Skin epidermis (tissue), 12 donors: ENCODE data around the gene SASH1.

Experiments
- H3K27ac ChIP-seq, 21 experiments: fragments of 200-600 bp; sonication (generic) in 11 of 21; one replicate each; pipeline ENCODE4 v1.5.0; 2020; ENCODE audit warnings: mild to moderate bottlenecking in 3 of 21, inconsistent platforms in 2 of 21, moderate library complexity in 2 of 21
- H3K4me3 ChIP-seq, 7 experiments: fragments of 200-600 bp; sonication (generic) in 2 of 7; one replicate each; pipeline ENCODE4 v1.5.0; 2020; ENCODE audit warnings: inconsistent platforms in 2 of 7, mild to moderate bottlenecking in 2 of 7, moderate library complexity in 1 of 7

The SASH1 gene

GRCh38 chr6:148590883-148591282 is 248.2 kb downstream of the SASH1 start:
- Histone ChIP-seq H3K27ac (no peak overlapping the region), H3K4me3 (no peak overlapping the region)

DNA sequence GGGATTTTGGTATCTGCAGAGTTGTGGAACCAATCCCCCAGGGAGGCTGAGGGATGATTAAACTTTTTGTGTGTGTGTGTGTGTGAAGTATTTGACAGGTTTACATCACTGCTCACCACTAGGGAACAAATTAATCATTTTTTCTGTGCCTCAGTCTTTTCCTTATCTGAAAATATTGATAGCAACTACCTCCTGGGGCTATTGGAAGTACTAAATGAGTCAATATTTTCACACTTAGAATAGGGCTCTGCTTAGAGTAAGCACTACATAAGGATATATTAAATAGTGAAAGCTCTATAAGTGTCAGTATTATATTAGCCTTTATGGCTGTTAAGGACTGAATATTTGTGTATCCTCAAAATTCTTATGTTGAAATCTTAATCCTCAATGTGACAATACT is 249.0 kb downstream of the SASH1 start:
- Histone ChIP-seq H3K27ac (no peak overlapping the region), H3K4me3 (no peak overlapping the region)

- Histone ChIP-seq H3K4me3 (no peak overlapping the region), H3K27ac (peak overlapping the region in 6 of 21 experiments; percentile 9 to 81 (median 46))
These were observed 250.6 kb downstream of the SASH1 start for GRCh38 chr6:148593130-148593812.

- peak overlapping the region in 6 of 21 experiments; percentile 9 to 81 (median 46) for H3K27ac ChIP-seq
- H3K4me3 ChIP-seq = no peak overlapping the region
These were observed 251.2 kb downstream of the SASH1 start for GRCh38 chr6:148593813-148594170.

DNA sequence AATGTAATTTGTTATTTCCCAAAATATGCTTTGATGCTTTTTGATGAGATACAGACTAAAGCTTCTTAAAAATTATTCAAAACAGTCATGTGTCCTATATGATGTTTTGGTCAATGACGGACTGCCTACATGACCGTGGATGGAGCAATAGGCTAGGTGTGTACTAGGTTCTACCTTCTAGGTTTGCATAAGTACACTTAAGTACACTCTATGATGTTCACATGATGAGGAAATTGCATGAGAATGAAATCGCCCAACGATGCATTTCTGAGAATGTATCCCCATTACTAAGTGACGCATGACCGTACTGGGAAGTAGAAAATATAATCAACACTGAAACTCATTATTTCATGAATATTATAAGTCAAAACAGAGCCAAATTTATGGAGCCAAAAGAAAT is 252.9 kb downstream of the SASH1 start:
- H3K4me3 ChIP-seq = no peak overlapping the region
- H3K27ac ChIP-seq = no peak overlapping the region

DNA sequence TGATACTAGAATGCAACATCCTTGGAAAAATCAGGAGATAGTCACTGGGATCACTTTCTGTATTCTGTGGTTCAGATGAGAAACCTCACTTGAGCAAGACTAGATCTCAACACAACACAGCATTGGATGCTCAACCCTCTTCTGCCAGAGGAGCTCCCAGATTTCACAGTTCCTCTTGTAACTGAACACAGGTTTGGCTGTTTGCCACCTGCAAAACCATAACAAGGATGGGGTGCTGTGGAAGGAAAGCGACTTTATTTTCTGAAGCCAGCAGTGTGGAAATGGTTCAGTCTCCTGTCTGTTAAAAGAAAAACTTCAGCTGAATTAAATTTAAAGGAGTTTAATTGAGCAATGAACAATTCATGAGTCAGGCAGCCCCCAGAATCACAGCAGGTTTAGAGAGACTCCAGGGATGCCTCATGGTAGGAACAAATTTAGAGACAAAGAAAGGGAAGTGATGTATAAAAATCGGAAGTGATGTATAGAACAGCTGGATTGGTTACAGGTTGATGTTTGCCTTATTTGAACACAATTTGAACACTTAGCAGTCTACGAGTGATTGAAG is 254.3 kb downstream of the SASH1 start:
- Histone ChIP-seq H3K27ac (no peak overlapping the region), H3K4me3 (no peak overlapping the region)

GRCh38 chr6:148598724-148599123 is 256.1 kb downstream of the SASH1 start:
- Histone ChIP-seq H3K4me3 (no peak overlapping the region), H3K27ac (peak overlapping the region in 1 of 21 experiments; percentile 19)

GRCh38 chr6:148599967-148600426 is 257.4 kb downstream of the SASH1 start:
- H3K27ac ChIP-seq = no peak overlapping the region
- H3K4me3 ChIP-seq = no peak overlapping the region
